ENCODE data around the gene SLC16A3. TPM values are rescaled to one million over a fixed set of nuclear protein-coding genes. Genes with fewer than 3 reads are reported as not detected.

Gene SLC16A3
- total RNA-seq, 1 experiment from 2014 or later: 677 TPM

- DNase-seq (ENCODE audit: low read depth): peak; percentile 97
- in situ Hi-C loops (cut with HindIII; ENCODE audit: low pct_unique_long_range_greater_than_20kb, low sequenced_read_pairs): no loop called here
Measured at GRCh38 chr17:82287868-82288801, 59.3 kb downstream of the SLC16A3 start.

Other genes starting within 250 kb of the SLC16A3 start
- gene CENPX, start 206.2 kb upstream of the SLC16A3 start, total RNA-seq (2014; rRNA removed; shearing (Covaris generic); ENCODE audit: low replicate concordance): 157 and 162 TPM in 2 replicates
- 40.3 and 51.4 TPM in 2 replicates for gene LRRC45, start 205.7 kb upstream of the SLC16A3 start, total RNA-seq (2014; rRNA removed; shearing (Covaris generic); ENCODE audit: low replicate concordance)
- 22.1 and 40.0 TPM in 2 replicates for gene RAC3, start 197.4 kb upstream of the SLC16A3 start, total RNA-seq (2014; rRNA removed; shearing (Covaris generic); ENCODE audit: low replicate concordance)
- 56.6 and 98.4 TPM in 2 replicates for gene DCXR, start 191.3 kb upstream of the SLC16A3 start, total RNA-seq (2014; rRNA removed; shearing (Covaris generic); ENCODE audit: low replicate concordance)
- gene RFNG, start 177.2 kb upstream of the SLC16A3 start, total RNA-seq (2014; rRNA removed; shearing (Covaris generic); ENCODE audit: low replicate concordance): 62.4 and 68.5 TPM in 2 replicates
- 154 and 160 TPM in 2 replicates for gene GPS1, start 177.1 kb upstream of the SLC16A3 start, total RNA-seq (2014; rRNA removed; shearing (Covaris generic); ENCODE audit: low replicate concordance)
- gene DUS1L, start 163.2 kb upstream of the SLC16A3 start, total RNA-seq (2014; rRNA removed; shearing (Covaris generic); ENCODE audit: low replicate concordance): 126 and 135 TPM in 2 replicates
- gene FASN, start 130.8 kb upstream of the SLC16A3 start, total RNA-seq (2014; rRNA removed; shearing (Covaris generic); ENCODE audit: low replicate concordance): 58.4 and 64.6 TPM in 2 replicates
- gene CCDC57, start 16.2 kb upstream of the SLC16A3 start, total RNA-seq (2014; rRNA removed; shearing (Covaris generic); ENCODE audit: low replicate concordance): 8.4 and 10.8 TPM in 2 replicates
- gene CSNK1D, start 44.7 kb downstream of the SLC16A3 start, total RNA-seq (2014; rRNA removed; shearing (Covaris generic); ENCODE audit: low replicate concordance): 73.2 and 80.4 TPM in 2 replicates
- gene CD7, start 88.6 kb downstream of the SLC16A3 start, total RNA-seq (2014; rRNA removed; shearing (Covaris generic); ENCODE audit: low replicate concordance): not detected in 2 replicates
- gene SECTM1, start 104.7 kb downstream of the SLC16A3 start, total RNA-seq (2014; rRNA removed; shearing (Covaris generic); ENCODE audit: low replicate concordance): 0.24 TPM in 1 of 2 replicates, not detected in the other
- 0.37 and 1.9 TPM in 2 replicates for gene TEX19, start 130.2 kb downstream of the SLC16A3 start, total RNA-seq (2014; rRNA removed; shearing (Covaris generic); ENCODE audit: low replicate concordance)
- gene UTS2R, start 142.7 kb downstream of the SLC16A3 start, total RNA-seq (2014; rRNA removed; shearing (Covaris generic); ENCODE audit: low replicate concordance): not detected in 2 replicates
- 11.6 and 22.3 TPM in 2 replicates for gene HEXD, start 189.3 kb downstream of the SLC16A3 start, total RNA-seq (2014; rRNA removed; shearing (Covaris generic); ENCODE audit: low replicate concordance)
- gene OGFOD3, start 189.5 kb downstream of the SLC16A3 start, total RNA-seq (2014; rRNA removed; shearing (Covaris generic); ENCODE audit: low replicate concordance): 35.9 and 68.3 TPM in 2 replicates
- gene CYBC1, start 221.7 kb downstream of the SLC16A3 start, total RNA-seq (2014; rRNA removed; shearing (Covaris generic); ENCODE audit: low replicate concordance): 107 and 131 TPM in 2 replicates
- 24.7 and 24.9 TPM in 2 replicates for gene NARF, start 229.7 kb downstream of the SLC16A3 start, total RNA-seq (2014; rRNA removed; shearing (Covaris generic); ENCODE audit: low replicate concordance)